ENCODE measurements around the gene LHFPL4.
"Not testable (repeated sequence)": the region's sequence is repeated elsewhere in the genome, so short reads cannot be mapped to it uniquely, and the experiment has no call there.

LHFPL4 gene

DNA sequence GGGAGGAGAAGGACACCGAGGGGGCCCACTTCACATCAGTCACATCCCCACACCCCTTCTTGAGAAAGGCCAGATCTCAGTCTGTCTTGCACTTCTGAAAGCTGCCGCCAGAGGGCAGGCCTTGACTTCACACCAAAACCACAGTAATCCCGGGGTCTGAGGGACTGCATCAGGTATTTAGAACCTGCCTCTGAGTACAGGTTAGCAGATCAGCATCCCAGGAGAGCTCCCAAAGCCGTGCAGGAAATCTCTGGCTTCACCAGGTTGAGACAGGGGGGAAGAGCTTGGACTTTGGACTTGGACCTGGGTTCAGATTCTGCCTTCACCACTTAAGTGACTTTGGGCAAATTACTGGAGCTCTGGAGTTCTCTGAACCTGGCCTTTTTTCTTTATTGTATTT lies 50.3 kb downstream of the LHFPL4 start:
- no peak overlapping the region for H3K4me3 ChIP-seq
- H3K9ac ChIP-seq: no peak overlapping the region
- no peaks in the 10 kb centered on the region for H3K9me3 ChIP-seq
- no peak for TF ChIP-seq Cebpa-rat (IDR thresholded peaks at IDR 0.05)
- peaks cover 10% of the 10 kb centered on the region for H3K4me1 ChIP-seq
- peaks cover 34% of the 10 kb centered on the region for H3K27me3 ChIP-seq
- no peak overlapping the region for H3K27ac ChIP-seq
- H3K36me3 ChIP-seq: no peaks in the 10 kb centered on the region
- H3K4me2 ChIP-seq: no peak overlapping the region
- H4K20me1 ChIP-seq: no peaks in the 10 kb centered on the region

DNA sequence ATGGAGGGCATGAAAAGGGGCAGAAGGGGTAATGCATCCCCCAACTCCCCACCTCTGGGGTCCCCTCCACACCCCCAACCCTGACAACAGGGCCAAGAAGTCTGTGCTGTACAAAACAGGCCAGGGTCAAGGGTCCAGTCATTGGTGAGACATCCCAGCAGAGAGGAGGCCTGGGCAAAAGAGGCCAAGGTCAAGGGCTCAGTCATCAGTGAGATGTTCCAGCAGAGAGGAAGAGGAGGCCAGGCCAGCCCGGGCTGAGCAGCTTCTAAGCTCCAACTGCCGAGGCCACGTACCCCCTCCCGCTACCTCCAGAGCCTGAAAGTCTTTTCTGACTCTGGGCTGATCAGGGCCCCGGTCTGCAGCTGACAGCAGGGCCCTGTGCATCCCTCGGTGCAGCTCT lies 52.4 kb downstream of the LHFPL4 start:
- Histone ChIP-seq H3K27me3 (peaks cover 34% of the 10 kb centered on the region), H3K9ac (no peak overlapping the region), H4K20me1 (no peaks in the 10 kb centered on the region), H3K9me3 (no peaks in the 10 kb centered on the region), H3K4me2 (peak overlapping the region; percentile 9; the same call in 1 of the 2 replicates), H3K4me3 (no peak overlapping the region), H3K27ac (no peak overlapping the region), H3K36me3 (no peaks in the 10 kb centered on the region), H3K4me1 (peaks cover 10% of the 10 kb centered on the region)
- TF ChIP-seq Cebpa-rat (IDR thresholded peaks at IDR 0.05): no peak

DNA sequence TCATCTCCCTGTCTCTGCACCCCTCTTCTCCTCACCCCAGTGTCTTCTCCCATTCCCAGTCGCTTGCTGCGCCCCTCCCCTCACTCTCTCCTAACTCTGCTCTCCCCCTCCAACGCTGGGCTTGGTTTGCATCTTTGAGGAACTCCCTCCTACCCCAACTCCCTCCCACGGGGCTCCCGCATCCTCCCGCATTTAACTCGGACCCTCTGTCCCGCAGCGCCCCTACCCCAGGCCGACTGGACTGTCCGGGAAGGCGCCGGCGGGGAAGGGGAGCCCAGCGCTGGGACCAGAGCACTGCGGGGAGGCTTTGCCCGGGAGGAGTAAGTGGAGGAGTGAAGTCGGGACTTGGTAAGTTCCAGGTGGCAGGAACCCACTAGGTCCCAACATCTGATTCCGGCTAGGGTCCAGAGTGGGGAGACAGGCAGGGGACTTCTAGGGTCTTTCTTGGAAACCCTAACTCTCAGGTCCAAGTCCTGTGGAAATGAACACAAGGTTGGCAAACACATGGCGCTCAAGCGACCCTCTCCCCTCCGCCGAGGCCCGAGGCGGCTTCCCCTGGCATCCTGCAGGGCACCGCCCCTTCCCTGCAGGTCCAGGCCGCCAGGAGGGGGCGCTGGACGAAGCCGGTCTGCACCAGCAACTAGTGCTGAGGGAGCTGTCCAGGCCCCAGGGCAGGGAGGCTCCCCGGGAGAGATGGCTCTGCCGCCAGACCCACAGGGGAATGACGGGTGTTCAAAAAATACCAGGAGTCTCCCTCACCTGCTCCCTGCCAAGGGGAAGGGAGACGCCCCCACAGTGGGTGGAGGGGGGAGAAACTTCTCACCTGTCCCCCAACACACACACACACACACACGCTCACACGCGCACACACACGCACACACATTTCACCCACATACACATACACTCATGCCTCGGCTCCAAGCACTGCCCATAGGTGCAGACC lies 53.2 kb downstream of the LHFPL4 start:
- H3K4me2 ChIP-seq: no peak overlapping the region
- no peak overlapping the region for H3K9ac ChIP-seq
- no peak overlapping the region for H3K27ac ChIP-seq
- H3K36me3 ChIP-seq: no peaks in the 10 kb centered on the region
- peaks cover 34% of the 10 kb centered on the region for H3K27me3 ChIP-seq
- peaks cover 10% of the 10 kb centered on the region for H3K4me1 ChIP-seq
- no peak for TF ChIP-seq Cebpa-rat (IDR thresholded peaks at IDR 0.05)
- no peaks in the 10 kb centered on the region for H4K20me1 ChIP-seq
- no peaks in the 10 kb centered on the region for H3K9me3 ChIP-seq
- no peak overlapping the region for H3K4me3 ChIP-seq

DNA sequence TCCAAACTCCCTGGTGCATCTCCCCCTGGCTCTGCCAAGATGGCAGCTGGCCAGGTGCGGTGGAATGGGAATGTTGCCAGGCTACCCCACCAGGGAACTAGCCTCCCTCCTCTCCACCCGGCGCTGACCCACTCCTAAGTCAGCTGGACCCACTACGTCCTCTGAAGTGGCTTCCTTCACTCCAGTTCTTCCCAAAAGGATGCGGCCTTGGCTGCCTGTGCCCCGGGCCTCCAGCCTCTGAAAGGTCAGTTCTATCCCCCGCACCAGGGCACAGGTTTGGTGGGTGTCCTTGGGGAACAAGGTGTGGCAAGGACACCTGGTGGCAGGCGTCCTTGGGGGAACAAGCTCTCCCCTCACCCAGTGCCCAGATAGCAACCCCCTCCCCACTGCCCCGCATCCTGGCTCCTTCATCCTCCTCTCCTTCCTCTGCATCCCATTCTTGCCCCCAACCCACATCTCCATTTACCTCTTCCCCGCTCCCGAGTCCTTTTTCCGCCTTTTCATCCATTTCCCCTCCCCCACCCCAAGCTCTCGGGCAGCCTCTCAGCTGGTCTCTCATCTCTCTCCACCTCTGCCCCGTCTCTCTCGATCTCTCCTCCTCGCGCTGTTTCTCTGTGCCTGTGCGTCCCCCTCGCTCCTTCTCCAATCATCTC lies 54.0 kb downstream of the LHFPL4 start:
- H3K4me3 ChIP-seq: no peak overlapping the region
- no peaks in the 10 kb centered on the region for H3K36me3 ChIP-seq
- no peaks in the 10 kb centered on the region for H4K20me1 ChIP-seq
- H3K9ac ChIP-seq: no peak overlapping the region
- no peak for TF ChIP-seq Cebpa-rat (IDR thresholded peaks at IDR 0.05)
- no peak overlapping the region for H3K4me2 ChIP-seq
- no peak overlapping the region for H3K27ac ChIP-seq
- peaks cover 34% of the 10 kb centered on the region for H3K27me3 ChIP-seq
- no peaks in the 10 kb centered on the region for H3K9me3 ChIP-seq
- peaks cover 10% of the 10 kb centered on the region for H3K4me1 ChIP-seq

DNA sequence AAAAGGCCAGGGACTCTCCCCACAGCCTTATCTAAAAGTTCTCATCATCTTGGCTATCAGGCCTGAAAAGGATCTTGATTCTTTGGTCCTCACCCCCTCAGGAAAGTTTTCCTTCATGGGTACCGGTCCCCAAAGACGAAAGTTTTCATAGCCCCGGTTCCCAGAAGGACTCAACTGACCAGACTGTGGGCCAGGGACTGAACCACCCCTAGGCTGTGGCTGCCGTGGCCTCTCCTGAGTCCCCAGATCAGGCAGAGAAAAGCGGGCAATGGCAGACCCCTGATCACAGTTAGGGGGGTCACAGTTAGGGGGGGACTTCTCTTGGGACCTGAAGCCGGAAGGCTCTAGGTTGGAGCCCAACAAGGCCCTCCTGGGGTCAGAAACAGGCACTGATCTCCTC lies 54.8 kb downstream of the LHFPL4 start:
- H3K4me1 ChIP-seq: peaks cover 10% of the 10 kb centered on the region
- no peak overlapping the region for H3K27ac ChIP-seq
- no peak overlapping the region for H3K4me2 ChIP-seq
- no peak for TF ChIP-seq Cebpa-rat (IDR thresholded peaks at IDR 0.05)
- H3K27me3 ChIP-seq: peaks cover 34% of the 10 kb centered on the region
- no peak overlapping the region for H3K4me3 ChIP-seq
- no peak overlapping the region for H3K9ac ChIP-seq
- H3K9me3 ChIP-seq: no peaks in the 10 kb centered on the region
- no peaks in the 10 kb centered on the region for H4K20me1 ChIP-seq
- no peaks in the 10 kb centered on the region for H3K36me3 ChIP-seq

DNA sequence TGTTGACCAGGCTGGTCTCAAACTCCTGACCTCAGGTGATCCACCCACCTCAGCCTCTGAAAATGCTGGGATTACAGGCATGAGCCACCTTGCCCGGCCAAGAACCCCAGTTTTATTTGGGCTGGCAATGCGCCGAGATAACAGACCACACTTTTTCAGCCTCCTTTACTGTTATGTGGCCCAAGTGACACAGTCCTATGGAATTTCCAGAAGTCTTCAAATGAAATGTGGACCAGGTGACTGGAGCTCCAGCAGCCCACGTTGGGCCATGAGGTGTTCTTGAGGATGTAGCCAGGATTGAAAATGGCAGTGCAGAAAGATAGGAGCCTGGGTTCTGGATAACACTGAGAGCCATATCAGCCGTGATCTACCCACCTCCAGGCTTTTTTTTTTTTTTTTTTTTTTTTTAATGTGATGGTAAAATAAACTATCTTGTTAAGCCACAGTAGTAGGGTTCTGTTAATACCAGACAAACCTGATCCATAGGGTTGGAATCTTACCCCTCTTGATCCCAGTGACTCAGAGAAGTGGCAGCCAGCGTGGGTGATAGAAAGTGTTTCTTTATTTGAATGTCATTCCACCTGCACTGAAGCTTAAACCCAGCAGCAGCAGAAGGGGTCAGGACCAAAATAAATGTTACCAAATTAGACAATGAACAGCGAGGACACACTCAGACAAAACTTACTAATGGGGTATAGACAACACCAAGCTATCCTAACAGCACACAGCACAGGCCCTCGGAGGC lies 55.6 kb downstream of the LHFPL4 start:
- Histone ChIP-seq H3K4me2 (no peak overlapping the region), H3K9ac (no peak overlapping the region), H3K4me3 (no peak overlapping the region), H4K20me1 (no peaks in the 10 kb centered on the region), H3K4me1 (peaks cover 10% of the 10 kb centered on the region), H3K27ac (no peak overlapping the region), H3K36me3 (no peaks in the 10 kb centered on the region), H3K9me3 (no peaks in the 10 kb centered on the region), H3K27me3 (peaks cover 34% of the 10 kb centered on the region)
- TF ChIP-seq Cebpa-rat (IDR thresholded peaks at IDR 0.05): no peak

DNA sequence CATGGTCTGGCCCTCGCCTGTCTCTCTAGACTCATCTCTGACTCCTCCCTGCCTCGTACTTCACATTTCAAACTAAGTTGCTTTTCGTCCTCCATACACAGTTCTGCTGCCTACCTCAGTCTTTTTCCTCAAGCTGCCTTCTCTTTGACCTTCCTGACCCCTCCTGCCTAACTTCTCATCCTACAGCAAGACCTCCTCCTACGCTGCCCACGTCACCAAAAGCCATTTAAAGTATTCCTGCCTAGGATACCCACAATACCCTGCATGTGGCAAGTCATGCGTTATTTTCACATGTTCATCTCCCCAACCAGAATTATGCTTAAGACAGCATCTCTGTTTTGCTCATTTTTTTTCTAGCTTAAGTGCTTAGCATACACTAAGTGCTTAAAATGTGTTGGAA lies 56.7 kb downstream of the LHFPL4 start:
- Histone ChIP-seq H3K27ac (no peak overlapping the region), H4K20me1 (no peaks in the 10 kb centered on the region), H3K27me3 (peaks cover 33% of the 10 kb centered on the region), H3K9me3 (no peaks in the 10 kb centered on the region), H3K9ac (no peak overlapping the region), H3K4me2 (no peak overlapping the region), H3K4me3 (no peak overlapping the region), H3K36me3 (no peaks in the 10 kb centered on the region), H3K4me1 (peaks cover 10% of the 10 kb centered on the region)
- TF ChIP-seq Cebpa-rat (IDR thresholded peaks at IDR 0.05): no peak

DNA sequence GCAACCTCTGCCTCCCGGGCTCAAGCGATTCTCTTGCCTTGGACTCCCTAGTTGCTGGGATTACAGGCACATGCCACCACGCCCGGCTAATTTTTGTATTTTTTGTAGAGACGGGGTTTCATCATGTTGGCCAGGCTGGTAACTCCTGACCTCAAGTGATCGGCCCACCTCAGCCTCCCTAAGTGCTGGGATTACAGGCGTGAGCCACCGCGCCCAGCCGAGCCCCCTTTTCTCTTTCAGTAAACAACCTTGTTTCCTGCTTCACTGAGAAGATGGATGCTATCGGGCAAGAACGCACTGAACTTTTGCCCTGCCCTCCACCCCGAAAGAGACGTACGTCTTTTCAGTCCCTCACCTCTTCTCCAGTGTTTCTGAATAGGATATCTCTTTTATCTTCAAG lies 59.6 kb downstream of the LHFPL4 start:
- H3K9me3 ChIP-seq, H3K4me2 ChIP-seq, H3K9ac ChIP-seq, H3K4me3 ChIP-seq, H4K20me1 ChIP-seq, H3K4me1 ChIP-seq, H3K27me3 ChIP-seq, H3K36me3 ChIP-seq, H3K27ac ChIP-seq: not testable (repeated sequence)

DNA sequence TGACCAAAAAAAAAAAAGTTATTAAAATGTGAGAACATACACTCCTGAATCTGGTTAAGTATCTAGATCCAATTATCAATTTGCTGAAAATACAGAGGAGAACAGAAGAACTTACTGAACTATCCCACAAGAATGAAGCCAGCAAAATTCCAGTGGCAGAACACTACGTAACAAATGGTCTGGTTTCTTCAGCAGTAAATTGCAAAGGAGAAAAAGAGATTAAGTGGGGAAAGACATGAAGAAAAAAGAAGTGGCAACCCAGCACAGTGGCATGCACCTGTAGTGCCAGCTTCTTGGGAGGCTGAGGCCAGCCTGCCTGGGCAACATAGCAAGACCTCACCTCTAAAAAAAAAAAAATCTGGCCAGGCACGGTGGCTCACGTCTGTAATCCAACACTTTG lies 62.1 kb downstream of the LHFPL4 start:
- no peaks in the 10 kb centered on the region for H4K20me1 ChIP-seq
- no peak overlapping the region for H3K4me3 ChIP-seq
- TF ChIP-seq Cebpa-rat (IDR thresholded peaks at IDR 0.05): no peak
- no peak overlapping the region for H3K4me2 ChIP-seq
- peaks cover 9% of the 10 kb centered on the region; the same call in 1 of the 2 replicates for H3K9me3 ChIP-seq
- H3K9ac ChIP-seq: no peak overlapping the region
- peaks cover 13% of the 10 kb centered on the region for H3K36me3 ChIP-seq
- H3K27ac ChIP-seq: no peak overlapping the region
- no peaks in the 10 kb centered on the region for H3K27me3 ChIP-seq
- H3K4me1 ChIP-seq: no peaks in the 10 kb centered on the region

DNA sequence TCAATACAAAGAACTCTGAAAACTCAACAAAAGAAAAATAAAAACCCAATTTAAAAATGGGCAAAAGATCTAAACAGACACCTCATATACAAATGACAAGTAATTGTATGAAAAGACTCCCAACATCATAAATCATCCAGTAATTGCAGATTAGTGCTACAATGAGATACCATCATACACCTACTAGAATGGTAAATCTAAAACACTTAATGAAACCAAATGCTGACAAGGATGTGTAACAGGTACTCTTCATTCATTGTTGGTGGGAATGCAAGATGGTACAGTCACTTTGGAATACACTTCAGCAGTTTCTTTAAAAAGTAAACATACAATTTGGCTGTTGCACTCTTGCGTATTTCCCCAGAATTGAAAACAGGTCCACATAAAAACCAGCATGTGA lies 68.4 kb downstream of the LHFPL4 start:
- Histone ChIP-seq H3K27ac (no peak overlapping the region), H3K9me3 (peaks cover 9% of the 10 kb centered on the region; the same call in 1 of the 2 replicates), H3K9ac (no peak overlapping the region), H3K4me2 (no peak overlapping the region), H3K27me3 (no peaks in the 10 kb centered on the region), H3K36me3 (peaks cover 63% of the 10 kb centered on the region), H4K20me1 (no peaks in the 10 kb centered on the region), H3K4me1 (no peaks in the 10 kb centered on the region), H3K4me3 (no peak overlapping the region)
- no peak for TF ChIP-seq Cebpa-rat (IDR thresholded peaks at IDR 0.05)

Measured in BLaER1 (cell line).